Panc1 (cell line): ENCODE results near the gene PLAU.

Experiments
- CTCF ChIP-seq: fragments of 450-650 bp; IDR thresholded peaks from 2 replicates; pipeline ENCODE4 v1.5.1; 2017; ENCODE audit warnings: mild to moderate bottlenecking
- POLR2AphosphoS5 ChIP-seq: IDR thresholded peaks from 2 replicates; pipeline ENCODE4 v1.6.1; 2012; ENCODE audit warnings: mild to moderate bottlenecking, low read depth, low read length, moderate library complexity
- REST ChIP-seq, 2 experiments: IDR thresholded peaks; 2 replicates each; pipeline ENCODE4 v1.6.1; 2011 to 2012; ENCODE audit warnings: low read depth in 2 of 2, control low read depth in 1 of 2, low read length in 1 of 2, mild to moderate bottlenecking in 1 of 2, moderate library complexity in 1 of 2; ENCODE audit not compliant: insufficient read depth in 1 of 2
- SIN3A ChIP-seq: IDR thresholded peaks from 2 replicates; pipeline ENCODE4 v1.6.1; 2012; ENCODE audit warnings: low read depth, mild to moderate bottlenecking, low read length, moderate library complexity, borderline replicate concordance; ENCODE audit not compliant: insufficient read depth
- TCF7L2 ChIP-seq: IDR thresholded peaks from 2 replicates; pipeline ENCODE4 v1.6.1; 2011; ENCODE audit warnings: mild to moderate bottlenecking, low read depth, low read length, inconsistent platforms

DNA sequence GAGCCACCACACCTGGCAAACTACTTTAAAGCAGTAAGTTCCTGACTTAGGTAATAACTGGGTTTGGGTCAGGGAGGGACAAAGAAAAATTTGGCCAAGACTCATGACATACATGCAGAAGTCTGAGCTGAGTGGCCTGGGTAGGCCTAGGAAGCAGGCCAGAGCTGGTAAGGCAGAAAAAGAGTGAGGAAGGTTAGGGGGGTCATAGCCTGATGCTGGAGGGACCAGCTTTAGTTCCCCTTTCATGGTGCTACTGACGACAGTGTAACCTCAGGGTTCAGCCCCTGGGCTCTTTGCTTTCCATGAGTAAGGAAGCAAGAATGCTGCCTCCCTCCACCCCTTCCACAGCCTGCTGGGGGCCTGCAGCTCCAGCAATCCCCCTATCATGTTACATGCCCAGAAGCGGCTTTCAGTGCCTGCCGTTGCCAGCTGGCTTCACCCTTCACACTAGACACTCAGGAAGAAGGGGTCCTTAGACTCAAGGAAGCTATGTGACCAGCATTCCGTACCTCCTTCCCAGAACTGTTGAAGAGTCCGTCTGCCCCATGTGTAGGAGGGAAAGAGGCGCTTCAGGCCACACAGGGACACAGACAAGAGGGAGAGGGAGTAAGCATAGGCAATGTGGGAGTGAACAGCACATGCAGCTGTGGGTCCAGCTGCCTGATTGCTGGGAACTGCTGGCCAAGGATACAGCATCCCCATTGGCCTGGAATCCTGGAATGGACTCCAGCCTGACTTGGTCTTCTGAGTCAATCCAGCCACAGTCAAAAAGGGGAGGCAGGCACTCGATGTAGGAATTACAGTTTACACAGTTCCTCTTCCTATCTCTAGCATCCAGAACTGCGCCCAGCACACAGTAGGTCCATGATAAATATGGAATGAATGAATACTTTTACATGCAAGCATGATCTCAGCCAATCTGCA is 4.1 kb upstream of the PLAU start:
- TF ChIP-seq CTCF (no peak), REST (IDR thresholded peaks at IDR 0.05; ENCODE audit: insufficient read depth in 1 of 2, low read depth in 2 of 2, low read length in 1 of 2) (no peak), TCF7L2 (peak; percentile 60), POLR2AphosphoS5 (peak; percentile 61; the same call in 1 of the 2 replicates), SIN3A (no peak)
